GM19395 (cell line): ENCODE data around the gene ZNF598.
"Not testable (repeated sequence)": the region's sequence is repeated elsewhere in the genome, so short reads cannot be mapped to it uniquely, and the experiment has no call there.

Experiments used
- ATAC-seq: cut with Tn5 transposase; IDR thresholded peaks from one replicate; pipeline ENCODE4 v1.9.1; 2021; ENCODE audit warnings: mild to moderate bottlenecking, moderate library complexity; ENCODE audit not compliant: unreplicated experiment

ZNF598 gene

DNA sequence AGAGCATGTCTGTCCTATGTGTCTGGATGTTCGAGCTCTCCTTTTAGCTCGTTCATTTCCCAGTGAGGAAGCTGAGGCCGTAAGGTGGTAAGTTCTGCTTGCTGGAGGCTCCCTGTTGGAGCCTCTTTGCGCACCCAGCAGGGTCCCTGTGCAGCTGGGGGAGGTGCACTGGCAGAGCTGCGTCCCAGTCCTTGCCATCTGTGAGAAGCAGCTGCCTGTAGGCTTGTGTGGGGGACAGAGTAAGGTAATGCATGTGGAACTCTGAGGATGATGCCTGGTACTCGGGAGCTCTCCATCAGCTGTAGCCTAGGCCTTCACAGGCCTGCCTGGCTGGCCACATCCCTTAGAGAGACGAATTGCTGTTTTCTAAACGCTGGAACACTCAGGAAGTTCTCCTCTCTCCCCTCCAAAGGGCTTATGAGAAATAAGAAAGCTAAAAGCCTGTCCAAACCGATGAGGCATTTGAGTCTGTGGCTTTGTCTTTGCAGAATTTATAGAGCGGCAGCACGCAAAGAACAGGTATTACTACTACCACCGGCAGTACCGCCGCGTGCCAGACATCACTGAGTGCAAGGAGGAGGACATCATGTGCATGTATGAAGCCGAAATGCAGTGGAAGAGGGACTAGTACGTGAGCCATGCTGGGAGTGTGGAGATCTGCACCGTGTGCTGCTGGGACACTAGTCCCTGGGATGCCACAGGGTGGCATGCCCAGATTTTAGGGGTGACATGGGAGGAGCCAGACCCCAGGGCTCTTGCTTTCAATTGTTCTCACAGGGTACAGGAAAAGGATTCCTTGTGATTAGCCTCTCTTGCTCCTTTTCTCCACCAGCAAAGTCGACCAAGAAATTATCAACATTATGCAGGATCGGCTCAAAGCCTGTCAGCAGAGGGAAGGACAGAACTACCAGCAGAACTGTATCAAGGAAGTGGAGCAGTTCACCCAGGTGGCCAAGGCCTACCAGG is 48.7 kb downstream of the ZNF598 start:
- ATAC-seq, result no peak

DNA sequence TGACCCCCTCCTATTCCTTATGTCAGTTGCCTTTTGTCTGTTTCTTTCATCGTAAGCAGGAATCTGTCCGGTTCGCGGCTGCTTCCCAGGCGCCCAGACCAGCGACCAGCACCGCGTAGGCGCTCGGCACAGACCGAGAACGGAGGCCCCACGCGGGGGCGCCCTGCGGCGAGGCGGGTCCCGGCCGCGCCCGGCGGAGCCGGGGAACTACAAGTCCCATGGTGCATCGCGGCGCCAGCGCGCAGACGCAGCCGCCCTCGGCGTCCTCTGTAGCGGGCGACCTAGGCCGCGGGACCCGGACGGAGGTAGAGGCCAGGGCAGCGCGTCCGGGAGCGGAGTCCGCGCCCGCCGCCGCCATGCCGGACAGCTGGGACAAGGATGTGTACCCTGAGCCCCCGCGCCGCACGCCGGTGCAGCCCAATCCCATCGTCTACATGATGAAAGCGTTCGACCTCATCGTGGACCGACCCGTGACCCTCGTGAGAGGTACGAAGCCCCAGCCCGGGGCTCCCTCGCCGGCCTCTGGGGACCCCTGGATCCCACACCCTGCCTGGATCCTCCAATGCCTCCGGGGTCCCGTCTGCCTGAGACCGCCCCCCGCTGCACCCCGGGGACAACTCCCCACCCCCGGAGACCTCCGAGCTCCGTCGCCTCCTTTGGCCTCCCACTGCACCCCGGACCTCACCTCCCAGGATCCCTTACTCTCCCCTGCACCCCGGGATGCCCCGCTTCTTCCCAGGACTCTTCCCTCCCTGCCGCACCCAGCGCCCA is 50.2 kb downstream of the ZNF598 start, which contains the start of gene NDUFB10:
Gene NDUFB10 (plus strand): TSS at position 270 of the 771 bp plus-strand sequence. CDS start 87 bp downstream, at position 357.
- peak; percentile 64 for ATAC-seq

DNA sequence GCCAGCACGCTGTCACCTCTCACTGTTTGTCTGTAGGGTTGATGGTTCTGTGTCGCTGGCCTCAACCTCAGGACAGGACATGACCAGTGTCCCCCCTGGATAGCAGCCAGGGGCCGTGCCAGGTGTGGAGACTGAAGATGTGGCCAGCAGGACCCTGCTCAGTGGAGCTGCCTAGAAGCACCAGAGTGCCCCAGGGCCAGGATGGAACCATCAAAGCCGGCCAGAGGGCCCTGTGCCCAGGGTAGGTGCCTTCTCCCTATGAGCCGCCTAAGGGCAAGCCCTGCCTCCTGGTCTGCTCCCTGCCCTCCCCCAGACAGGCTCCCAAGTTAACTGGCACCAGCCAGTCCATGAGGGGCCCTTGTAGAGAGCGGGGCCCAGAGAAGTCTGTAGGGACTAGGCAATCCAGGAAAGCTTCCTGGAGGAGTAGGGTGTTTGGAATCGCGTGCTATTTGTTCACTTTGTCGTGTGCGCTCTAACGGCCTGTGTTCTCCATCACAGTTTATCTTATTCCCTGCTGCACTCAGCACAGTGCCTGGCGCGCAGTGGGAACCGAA is 50.8 kb downstream of the ZNF598 start:
- no peak for ATAC-seq

DNA sequence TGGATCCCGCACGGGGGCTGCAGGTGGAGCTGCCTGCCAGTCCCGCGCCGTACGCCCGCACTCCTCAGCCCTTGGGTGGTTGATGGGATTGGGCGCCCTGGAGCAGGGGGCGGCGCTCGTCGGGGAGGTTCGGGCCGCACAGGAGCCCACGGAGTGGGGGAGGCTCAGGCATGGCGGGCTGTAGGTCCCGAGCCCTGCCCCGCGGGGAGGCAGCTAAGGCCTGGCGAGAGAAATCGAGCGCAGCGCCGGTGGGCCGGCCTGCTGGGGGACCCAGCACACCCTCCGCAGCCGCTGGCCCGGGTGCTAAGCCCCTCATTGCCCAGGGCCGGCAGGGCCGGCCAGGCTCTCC is 51.5 kb downstream of the ZNF598 start:
- not testable (repeated sequence) for ATAC-seq

DNA sequence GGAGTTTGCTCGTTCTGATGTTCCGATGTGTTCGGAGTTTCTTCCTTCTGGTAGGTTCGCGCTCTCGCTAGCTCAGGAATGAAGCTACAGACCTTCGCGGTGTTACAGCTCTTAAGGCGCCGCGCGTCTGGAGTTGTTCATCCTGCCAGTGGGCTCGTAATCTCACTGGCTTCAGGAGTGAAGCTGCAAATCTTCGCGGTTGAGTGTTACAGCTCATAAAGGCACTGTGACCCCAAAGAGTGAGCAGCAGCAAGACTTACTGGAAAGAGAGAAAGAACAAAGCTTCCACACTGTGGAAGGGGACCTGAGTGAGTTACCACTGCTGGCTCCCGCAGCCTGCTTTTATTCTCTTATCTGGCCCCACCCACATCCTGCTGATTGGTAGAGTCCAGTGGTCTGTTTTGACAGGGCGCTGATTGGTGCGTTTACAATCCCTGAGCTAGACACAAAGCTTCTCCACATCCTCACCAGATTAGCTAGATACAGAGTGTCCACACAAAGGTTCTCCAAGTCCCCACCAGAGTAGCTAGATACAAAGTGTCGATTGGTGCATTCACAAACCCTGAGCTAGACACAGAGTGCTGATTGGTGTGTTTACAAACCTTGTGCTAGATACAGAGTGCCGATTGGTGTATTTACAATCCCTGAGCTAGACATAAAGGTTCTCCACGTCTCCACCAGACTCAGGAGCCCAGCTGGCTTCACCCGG is 52.0 kb downstream of the ZNF598 start:
- not testable (repeated sequence) for ATAC-seq

DNA sequence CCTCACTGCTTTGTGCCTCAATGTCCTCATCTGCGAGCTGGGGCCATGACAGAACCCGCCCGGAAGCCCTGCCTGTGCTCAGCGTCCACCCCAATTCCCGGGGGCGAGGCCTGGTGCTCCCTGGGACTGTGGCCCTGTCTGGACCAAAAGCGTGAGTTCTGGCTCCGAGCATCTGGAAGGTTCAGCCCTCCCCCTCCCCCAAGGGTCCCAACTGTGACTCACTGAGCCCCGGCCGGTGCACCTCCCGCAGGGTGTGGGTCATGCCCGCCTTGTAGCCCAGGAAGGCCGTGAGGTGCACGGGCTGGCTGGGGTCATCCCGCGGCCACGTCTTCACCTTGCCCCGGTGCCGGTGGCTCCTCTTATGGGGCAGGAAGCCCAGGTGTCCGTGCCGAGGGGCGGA is 55.9 kb downstream of the ZNF598 start:
- ATAC-seq, result no peak

GRCh38 chr16:1950559-1950958 is 59.1 kb downstream of the ZNF598 start:
- ATAC-seq, result no peak

DNA sequence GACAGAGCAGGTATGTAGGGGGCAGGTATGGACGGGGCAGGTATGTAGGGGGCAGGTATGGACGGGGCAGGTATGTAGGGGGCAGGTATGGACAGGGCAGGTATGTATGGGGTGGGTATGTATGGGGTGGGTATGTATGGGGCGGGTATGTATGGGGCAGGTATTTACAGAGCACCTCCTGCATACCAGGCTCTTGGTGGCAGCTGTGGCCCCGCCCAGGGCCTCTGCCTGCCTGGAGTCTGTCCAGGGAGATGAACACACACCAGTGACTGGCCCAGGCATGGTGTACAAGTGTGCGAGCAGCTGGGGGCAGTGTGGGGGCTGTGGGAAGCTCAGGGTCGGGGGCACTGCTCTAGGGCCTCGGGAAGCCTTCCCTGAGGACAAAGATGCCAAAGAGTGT is 59.6 kb downstream of the ZNF598 start:
- no peak for ATAC-seq

- ATAC-seq, result no peak
These were observed 60.1 kb downstream of the ZNF598 start for GRCh38 chr16:1949507-1949906.
